CD4-positive, alpha-beta T cell treated with Interleukin-1 beta for 1 hour (primary cell): Measurements from ENCODE around the gene SLITRK5.

Experiments
- DNase-seq, 2 donors: peaks; one replicate each; pipeline ENCODE4 v3.0.0-alpha.2; 2020 to 2022

The SLITRK5 gene

DNA sequence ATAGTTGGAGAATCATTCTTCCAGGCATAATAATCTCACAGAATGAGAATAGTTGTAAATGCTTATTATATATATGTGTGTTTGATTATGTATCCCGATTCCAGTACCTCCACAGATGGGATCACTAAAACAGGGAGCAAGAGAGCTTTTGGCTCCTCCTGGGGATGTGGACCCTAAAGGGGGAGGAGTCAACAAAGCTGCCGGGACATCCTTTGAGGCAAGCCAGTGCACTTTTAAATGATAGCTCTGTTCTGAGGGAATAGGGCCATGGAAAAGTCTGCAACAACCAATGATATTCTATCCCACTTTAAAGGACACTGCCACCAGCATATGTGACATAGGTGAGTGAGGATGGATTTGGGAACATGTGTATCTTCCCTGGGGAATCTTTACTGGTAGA lies 40.8 kb downstream of the SLITRK5 start:
- DNase-seq: no peak
